B cell (primary cell): Measurements from ENCODE around the gene CRAT.

ENCODE experiments used
- CTCF ChIP-seq: fragments of 200-600 bp; IDR thresholded peaks from one replicate; pipeline ENCODE4 v1.8.0; 2022; ENCODE audit warnings: antibody characterized with exemption, mild to moderate bottlenecking
- EZH2 ChIP-seq: IDR thresholded peaks from 2 replicates; pipeline ENCODE4 v1.6.1; 2012; ENCODE audit warnings: borderline replicate concordance, low read depth, mild to moderate bottlenecking, moderate library complexity, low read length; ENCODE audit not compliant: insufficient read depth, poor library complexity, severe bottlenecking

DNA sequence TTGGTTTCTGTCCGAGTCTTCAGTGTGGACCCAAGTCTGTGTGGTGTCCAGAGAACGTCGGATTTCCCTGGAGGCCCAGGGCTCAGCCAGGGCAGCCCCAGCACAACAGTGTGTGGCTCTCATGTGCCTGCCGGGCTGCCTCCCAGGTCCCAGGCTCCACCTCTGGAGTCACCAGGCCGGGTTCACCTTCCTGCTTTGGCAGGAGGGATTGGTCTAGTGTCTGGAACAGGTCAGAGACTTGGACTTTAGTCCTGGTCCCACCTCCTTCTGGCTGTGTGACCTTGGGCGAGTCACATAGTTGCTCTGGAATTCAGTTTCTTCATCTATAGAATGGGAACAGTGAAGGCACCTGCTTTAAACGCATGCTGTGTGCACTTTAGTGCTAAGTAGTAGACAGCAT lies 26.5 kb downstream of the CRAT start:
- TF ChIP-seq CTCF: no peak
- TF ChIP-seq EZH2: no peak
